ENCODE measurements around the gene TBC1D22B. TPM values are rescaled to one million over a fixed set of nuclear protein-coding genes. Genes with fewer than 3 reads are reported as not detected.
A peak's percentile ranks its signal among the peaks of the same experiment; 100 is the strongest.

The TBC1D22B gene
- total RNA-seq, 4 donors from 2014 or later = 7.3 to 10.2 (median 8.6) TPM

DNA sequence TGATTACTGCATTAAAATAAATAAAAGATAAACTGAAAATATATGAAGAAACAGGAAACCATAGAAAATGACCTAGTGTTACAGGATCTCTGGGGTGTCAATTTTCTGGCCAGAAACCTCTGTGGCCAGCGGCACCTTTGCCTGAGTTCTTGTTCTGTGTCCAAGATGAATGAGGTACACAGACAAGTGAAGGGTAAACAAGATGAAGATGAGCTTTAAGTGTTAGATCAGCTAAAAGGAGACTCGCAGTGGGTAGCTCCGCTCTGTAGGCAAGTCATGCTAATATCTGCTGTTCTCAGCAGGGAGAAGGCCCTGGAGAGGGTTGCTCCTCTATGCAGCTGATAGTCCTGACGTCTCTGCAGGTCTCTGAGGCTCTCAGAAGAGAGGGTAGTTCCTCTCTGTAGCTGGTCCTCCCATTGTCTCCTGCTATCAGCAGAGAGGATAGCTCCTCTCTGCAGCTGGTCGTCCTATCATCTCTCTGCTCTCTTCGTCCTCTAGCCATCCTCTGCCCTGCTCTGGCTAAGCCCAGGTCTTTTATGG is 35.9 kb upstream of the TBC1D22B start:
- no peaks in the 10 kb centered on the region for H3K9me3 ChIP-seq
- peak overlapping the region in 2 of 4 donors; percentile 10 to 19 for H3K27ac ChIP-seq (replicated peaks in 1 of 4)
- DNase-seq (ENCODE audit: extremely low spot score) = no peak
- 61% methylated on average over 6 of the region's 6 CpGs for WGBS
- TF ChIP-seq, protein P1, sequence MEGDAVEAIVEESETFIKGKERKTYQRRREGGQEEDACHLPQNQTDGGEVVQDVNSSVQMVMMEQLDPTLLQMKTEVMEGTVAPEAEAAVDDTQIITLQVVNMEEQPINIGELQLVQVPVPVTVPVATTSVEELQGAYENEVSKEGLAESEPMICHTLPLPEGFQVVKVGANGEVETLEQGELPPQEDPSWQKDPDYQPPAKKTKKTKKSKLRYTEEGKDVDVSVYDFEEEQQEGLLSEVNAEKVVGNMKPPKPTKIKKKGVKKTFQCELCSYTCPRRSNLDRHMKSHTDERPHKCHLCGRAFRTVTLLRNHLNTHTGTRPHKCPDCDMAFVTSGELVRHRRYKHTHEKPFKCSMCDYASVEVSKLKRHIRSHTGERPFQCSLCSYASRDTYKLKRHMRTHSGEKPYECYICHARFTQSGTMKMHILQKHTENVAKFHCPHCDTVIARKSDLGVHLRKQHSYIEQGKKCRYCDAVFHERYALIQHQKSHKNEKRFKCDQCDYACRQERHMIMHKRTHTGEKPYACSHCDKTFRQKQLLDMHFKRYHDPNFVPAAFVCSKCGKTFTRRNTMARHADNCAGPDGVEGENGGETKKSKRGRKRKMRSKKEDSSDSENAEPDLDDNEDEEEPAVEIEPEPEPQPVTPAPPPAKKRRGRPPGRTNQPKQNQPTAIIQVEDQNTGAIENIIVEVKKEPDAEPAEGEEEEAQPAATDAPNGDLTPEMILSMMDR (IDR thresholded peaks at IDR 0.05) = no peak
- TF ChIP-seq POLR2AphosphoS5 (IDR thresholded peaks at IDR 0.05) = no peak
- H3K36me3 ChIP-seq = no peaks in the 10 kb centered on the region
- intact Hi-C loops (cut with DNase I) = no loop called here
- H3K27me3 ChIP-seq = no peaks in the 10 kb centered on the region
- H3K4me3 ChIP-seq = peak overlapping the region; percentile 55 to 68 (median 60)
- peaks cover 0 to 16% (median 13%) of the 10 kb centered on the region in 4 donors for H3K4me1 ChIP-seq

GRCh38 chr6:37222125-37222967 is 35.2 kb upstream of the TBC1D22B start:
- H3K36me3 ChIP-seq = no peaks in the 10 kb centered on the region
- H3K27ac ChIP-seq (replicated peaks in 1 of 4) = peak overlapping the region in 3 of 4 donors; percentile 10 to 20 (median 19)
- H3K4me1 ChIP-seq = peaks cover 0 to 16% (median 13%) of the 10 kb centered on the region in 4 donors
- no peak for TF ChIP-seq POLR2A (IDR thresholded peaks at IDR 0.05; ENCODE audit: low read depth)
- peak; percentile 19 to 24 for TF ChIP-seq POLR2AphosphoS5 (IDR thresholded peaks at IDR 0.05)
- TF ChIP-seq, protein P1 (IDR thresholded peaks at IDR 0.05) = no peak
- TF ChIP-seq EP300 (IDR thresholded peaks at IDR 0.05) = no peak
- H3K4me3 ChIP-seq = peak overlapping the region; percentile 55 to 68 (median 60)
- intact Hi-C loops (cut with DNase I) = no loop called here
- H3K27me3 ChIP-seq = no peaks in the 10 kb centered on the region
- no peaks in the 10 kb centered on the region for H3K9me3 ChIP-seq
- 3% methylated on average over 13 of the region's 39 CpGs for WGBS
- DNase-seq (ENCODE audit: extremely low spot score) = no peak

DNA sequence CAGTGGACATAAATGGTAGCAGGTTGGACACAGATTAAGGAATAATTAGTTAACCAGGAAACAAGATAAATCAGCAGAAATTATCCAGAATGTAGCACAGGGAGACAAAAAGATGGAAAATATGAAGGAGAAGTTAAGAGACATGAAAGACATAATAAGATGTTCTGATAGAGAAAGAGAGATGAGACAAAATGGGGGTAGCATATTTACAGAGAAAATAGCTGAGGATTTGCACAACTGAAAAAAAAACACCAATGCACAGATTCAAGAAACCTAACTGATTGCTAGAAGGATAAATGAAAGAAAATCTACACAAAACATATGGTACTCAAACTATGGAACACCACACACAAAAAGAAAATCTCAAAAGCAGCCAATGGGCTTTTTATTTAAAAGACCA is 34.6 kb upstream of the TBC1D22B start:
- no peak for DNase-seq (ENCODE audit: extremely low spot score)
- H3K4me1 ChIP-seq = peaks cover 0 to 16% (median 13%) of the 10 kb centered on the region in 4 donors
- H3K36me3 ChIP-seq = no peaks in the 10 kb centered on the region
- peak overlapping the region in 1 of 4 donors; percentile 10 for H3K27ac ChIP-seq (replicated peaks in 1 of 4)
- H3K27me3 ChIP-seq = no peaks in the 10 kb centered on the region
- no peaks in the 10 kb centered on the region for H3K9me3 ChIP-seq
- intact Hi-C loops (cut with DNase I) = no loop called here
- TF ChIP-seq, protein P1 (IDR thresholded peaks at IDR 0.05) = no peak
- no peak for TF ChIP-seq POLR2AphosphoS5 (IDR thresholded peaks at IDR 0.05)
- no peak for TF ChIP-seq EP300 (IDR thresholded peaks at IDR 0.05)
- no peak for TF ChIP-seq POLR2A (IDR thresholded peaks at IDR 0.05; ENCODE audit: low read depth)
- H3K4me3 ChIP-seq = peak overlapping the region; percentile 55 to 68 (median 60)

- Histone ChIP-seq H3K4me3 (no peak overlapping the region), H3K27me3 (no peaks in the 10 kb centered on the region), H3K27ac (replicated peaks in 1 of 4) (no peak overlapping the region), H3K36me3 (no peaks in the 10 kb centered on the region), H3K4me1 (peaks cover 0 to 16% (median 13%) of the 10 kb centered on the region in 4 donors), H3K9me3 (no peaks in the 10 kb centered on the region)
- no peak for DNase-seq (ENCODE audit: extremely low spot score)
- TF ChIP-seq POLR2AphosphoS5 (IDR thresholded peaks at IDR 0.05) (no peak), EP300 (IDR thresholded peaks at IDR 0.05) (no peak), POLR2A (IDR thresholded peaks at IDR 0.05; ENCODE audit: low read depth) (no peak)
- TF ChIP-seq, protein P1 (IDR thresholded peaks at IDR 0.05) = no peak
- WGBS = 88% methylated on average over 5 of the region's 5 CpGs
- intact Hi-C loops (cut with DNase I) = no loop called here
Measured at GRCh38 chr6:37225350-37226169, 32.0 kb upstream of the TBC1D22B start.
